K562 (cell line): ENCODE results near the gene DKKL1. TPM values are rescaled to one million over a fixed set of nuclear protein-coding genes. Genes with fewer than 3 reads are reported as not detected.

ENCODE experiments used
- DACH1 ChIP-seq: fragments of 450-650 bp; IDR thresholded peaks from 2 replicates; pipeline ENCODE4 v1.6.1; 2018; ENCODE audit not compliant: partially characterized antibody
- FOXP4 ChIP-seq: sonication (generic); formaldehyde crosslinking; IDR thresholded peaks from 2 replicates; pipeline ENCODE4 v1.8.0; 2022; ENCODE audit warnings: mild to moderate bottlenecking, missing genetic modification reagents, borderline replicate concordance
- HDAC6 ChIP-seq: IDR thresholded peaks from 2 replicates; pipeline ENCODE4 v1.6.1; 2012; ENCODE audit warnings: low read depth, mild to moderate bottlenecking, control low read depth, inconsistent platforms, low read length, moderate library complexity
- HNRNPLL ChIP-seq: fragments of 200-400 bp; formaldehyde crosslinking; IDR thresholded peaks from 2 replicates; pipeline ENCODE4 v1.6.1; 2017; ENCODE audit warnings: low read length, low read depth, mild to moderate bottlenecking; ENCODE audit not compliant: poor library complexity, severe bottlenecking
- ILF3 ChIP-seq: fragments of 450-650 bp; IDR thresholded peaks from 2 replicates; pipeline ENCODE4 v1.6.1; 2018; ENCODE audit warnings: antibody characterized with exemption, mild to moderate bottlenecking, moderate library complexity, borderline replicate concordance
- LCOR ChIP-seq: sonication (generic); formaldehyde crosslinking; IDR thresholded peaks from 2 replicates; pipeline ENCODE4 v1.8.0; 2022; ENCODE audit warnings: mild to moderate bottlenecking, missing genetic modification reagents
- MBD1 ChIP-seq: fragments of 250-450 bp; sonication (Bioruptor Pico); IDR thresholded peaks from 2 replicates; pipeline ENCODE4 v1.8.0; 2022; ENCODE audit warnings: inconsistent platforms
- NUFIP1 ChIP-seq: fragments of 450-650 bp; IDR thresholded peaks from 2 replicates; pipeline ENCODE4 v1.6.1; 2018; ENCODE audit not compliant: partially characterized antibody
- POLR2AphosphoS5 ChIP-seq: IDR thresholded peaks from 2 replicates; pipeline ENCODE4 v1.6.1; 2011; ENCODE audit warnings: mild to moderate bottlenecking, low read depth, low read length, moderate library complexity; ENCODE audit not compliant: control insufficient read depth, insufficient read depth
- PTTG1 ChIP-seq: fragments of 450-650 bp; IDR thresholded peaks from 2 replicates; pipeline ENCODE4 v1.6.1; 2016; ENCODE audit warnings: low read depth, mild to moderate bottlenecking, missing genetic modification characterization, missing compliant biosample characterization
- RERE ChIP-seq: sonication (generic); formaldehyde crosslinking; IDR thresholded peaks from 2 replicates; pipeline ENCODE4 v1.8.0; 2023; ENCODE audit warnings: missing genetic modification reagents, mild to moderate bottlenecking, borderline replicate concordance
- SOX6 ChIP-seq: fragments of 450-650 bp; IDR thresholded peaks from 2 replicates; pipeline ENCODE4 v1.6.1; 2014; ENCODE audit warnings: mild to moderate bottlenecking
- USF2 ChIP-seq: sonication (generic); formaldehyde crosslinking; IDR thresholded peaks from 2 replicates; pipeline ENCODE4 v1.5.0; 2020; ENCODE audit warnings: missing genetic modification reagents
- ZNF589 ChIP-seq: fragments of 200-800 bp; sonication (Bioruptor generic); IDR thresholded peaks from 2 replicates; pipeline ENCODE4 v1.6.1; 2016; ENCODE audit warnings: low read depth, missing genetic modification characterization, missing compliant biosample characterization
- ZNF707 ChIP-seq: fragments of 250-450 bp; sonication (Bioruptor Pico); conservative IDR thresholded peaks from 2 replicates; pipeline ENCODE4 v1.8.0; 2022; ENCODE audit warnings: inconsistent platforms, mild to moderate bottlenecking, moderate library complexity
- polyA plus RNA-seq, 8 experiments: library from polyadenylated mRNA; depleted of rRNA in 4 of 8; stranded (reverse) in 5 of 8; unstranded in 3 of 8; fragments of >200 nt; fragmentation: Nextera tagmentation in 2 of 8; fragmentation: Illumina TruSeq in 1 of 8; extraction: Ambion mirVana in 2 of 8; extraction: Trizol in 1 of 8; gene quantifications; 2 replicates each; pipeline versions ENCODE4 v1.2.1 to v1.2.3, GENCODE V29; 2011 to 2014; ENCODE audit warnings: inconsistent platforms in 1 of 8, missing spikeins in 1 of 8
- total RNA-seq, 7 experiments: library from RNA; depleted of rRNA in 6 of 7; stranded (reverse); fragments of >200 nt in 6 of 7; fragmentation: Illumina TruSeq in 2 of 7; extraction: Trizol in 2 of 7; gene quantifications; 2 replicates each; pipeline versions ENCODE4 v1.2.1 to v1.2.3, GENCODE V29; 2011 to 2021; ENCODE audit warnings: low replicate concordance in 1 of 7

DKKL1 gene
- total and polyA plus RNA-seq, 9 of the 15 experiments (the other 6 are each of a cell fraction or from before 2014, with no cell fraction given), result 0.15 to 1.7 (median 0.52) TPM

GRCh38 chr19:49422407-49423070 lies 58.9 kb downstream of the DKKL1 start (continued):
- peak; percentile 71; the same call in 1 of the 2 replicates for TF ChIP-seq FOXP4 (CRISPR knock-in tag)
- peak; percentile 67; the same call in 1 of the 2 replicates for TF ChIP-seq HDAC6
- TF ChIP-seq USF2, result no peak
- no peak for TF ChIP-seq POLR2AphosphoS5
- no peak for TF ChIP-seq SOX6
- TF ChIP-seq LCOR (CRISPR knock-in tag), result 0 out of 2 replicates have a peak, but pooled peaks have one; percentile 34
- TF ChIP-seq ILF3, result no peak
- TF ChIP-seq NUFIP1, result no peak
- no peak for TF ChIP-seq MBD1
- no peak for TF ChIP-seq RERE (CRISPR knock-in tag)
- peak; percentile 74 for TF ChIP-seq ZNF589 (CRISPR knock-in tag)
- TF ChIP-seq ZNF707 (CRISPR knock-in tag), result no peak
- peak; percentile 55 for TF ChIP-seq HNRNPLL
- TF ChIP-seq DACH1, result no peak
- TF ChIP-seq PTTG1 (tag), result no peak
